ENCODE data around the gene JMJD8. TPM values are rescaled to one million over a fixed set of nuclear protein-coding genes. Genes with fewer than 3 reads are reported as not detected.

Gene JMJD8
- total RNA-seq, 1 experiment from 2014 or later = 73.9 TPM

GRCh38 chr16:674214-674881 is 9.8 kb downstream of the JMJD8 start:
- H3K36me3 ChIP-seq (ENCODE audit: control insufficient read depth, insufficient read depth, low read length) = peaks cover 3% of the 10 kb centered on the region; the same call in 1 of the 2 replicates
- H3K4me3 ChIP-seq (ENCODE audit: low read depth in 2 of 2, low read length in 2 of 2) = no peak overlapping the region
- POLR2A ChIA-PET = no interaction called here
- TF ChIP-seq SIN3A (IDR thresholded peaks at IDR 0.05; ENCODE audit: borderline replicate concordance, insufficient read depth, low read depth, low read length) (no peak), REST (IDR thresholded peaks at IDR 0.05; ENCODE audit: insufficient read depth in 1 of 2, low read depth in 2 of 2, low read length in 1 of 2) (no peak), TCF7L2 (IDR thresholded peaks at IDR 0.05; ENCODE audit: low read depth, low read length) (no peak), POLR2AphosphoS5 (IDR thresholded peaks at IDR 0.05; ENCODE audit: low read depth, low read length) (no peak), CTCF (IDR thresholded peaks at IDR 0.05) (no peak)
- no peaks in the 10 kb centered on the region for H3K9me3 ChIP-seq (ENCODE audit: control insufficient read depth, insufficient read depth, low read depth, low read length)
- CTCF ChIA-PET = no interaction called here
- in situ Hi-C loops (cut with HindIII; ENCODE audit: low pct_unique_long_range_greater_than_20kb, low sequenced_read_pairs) = no loop called here
- H3K27ac ChIP-seq (ENCODE audit: low read length) = peak overlapping the region; percentile 62
- DNase-seq (ENCODE audit: low read depth, low spot score) (no peak), ATAC-seq (peak; percentile 19)
- H3K27me3 ChIP-seq (ENCODE audit: control insufficient read depth, insufficient read depth, low read length) = no peaks in the 10 kb centered on the region
- intact Hi-C loops (cut with micrococcal nuclease; ENCODE audit: unreplicated experiment) = no loop called here
- peaks cover 29% of the 10 kb centered on the region for H3K4me1 ChIP-seq (ENCODE audit: control insufficient read depth, insufficient read depth, low read length)
- no TSS peak for BruUV-seq (replicated peaks)

- DNase-seq (ENCODE audit: low read depth, low spot score) (no peak), ATAC-seq (no peak)
- Histone ChIP-seq H3K27me3 (ENCODE audit: control insufficient read depth, insufficient read depth, low read length) (no peaks in the 10 kb centered on the region), H3K36me3 (ENCODE audit: control insufficient read depth, insufficient read depth, low read length) (peaks cover 3% of the 10 kb centered on the region; the same call in 1 of the 2 replicates), H3K9me3 (ENCODE audit: control insufficient read depth, insufficient read depth, low read depth, low read length) (no peaks in the 10 kb centered on the region), H3K27ac (ENCODE audit: low read length) (no peak overlapping the region), H3K4me1 (ENCODE audit: control insufficient read depth, insufficient read depth, low read length) (peaks cover 28% of the 10 kb centered on the region), H3K4me3 (ENCODE audit: low read depth in 2 of 2, low read length in 2 of 2) (no peak overlapping the region)
- in situ Hi-C loops (cut with HindIII; ENCODE audit: low pct_unique_long_range_greater_than_20kb, low sequenced_read_pairs) (no loop called here), intact Hi-C loops (cut with micrococcal nuclease; ENCODE audit: unreplicated experiment) (no loop called here)
- ChIA-PET POLR2A (no interaction called here), CTCF (no interaction called here)
- TF ChIP-seq CTCF (IDR thresholded peaks at IDR 0.05) (no peak), REST (IDR thresholded peaks at IDR 0.05; ENCODE audit: insufficient read depth in 1 of 2, low read depth in 2 of 2, low read length in 1 of 2) (no peak), TCF7L2 (IDR thresholded peaks at IDR 0.05; ENCODE audit: low read depth, low read length) (no peak), POLR2AphosphoS5 (IDR thresholded peaks at IDR 0.05; ENCODE audit: low read depth, low read length) (no peak), SIN3A (IDR thresholded peaks at IDR 0.05; ENCODE audit: borderline replicate concordance, insufficient read depth, low read depth, low read length) (no peak)
- TSS peak; percentile 50 for BruUV-seq (replicated peaks)
These were observed 10.6 kb downstream of the JMJD8 start for GRCh38 chr16:673399-673991.
